AG10803 (cell line): ENCODE measurements around the gene ARID1A.

Source experiments
- DNase-seq: peaks from one replicate; pipeline ENCODE4 v3.0.0; 2010; ENCODE audit warnings: low read depth
- H3K4me3 ChIP-seq: 2 replicates; pipeline ENCODE4 v1.5.1; 2011; ENCODE audit warnings: mild to moderate bottlenecking, low read length, control low read depth
- TF ChIP-seq, protein P1 (sequence below): conservative IDR thresholded peaks from 2 replicates; pipeline ENCODE4 v1.5.1; 2011; ENCODE audit warnings: mild to moderate bottlenecking, low read length, control low read depth, inconsistent platforms

ARID1A gene

DNA sequence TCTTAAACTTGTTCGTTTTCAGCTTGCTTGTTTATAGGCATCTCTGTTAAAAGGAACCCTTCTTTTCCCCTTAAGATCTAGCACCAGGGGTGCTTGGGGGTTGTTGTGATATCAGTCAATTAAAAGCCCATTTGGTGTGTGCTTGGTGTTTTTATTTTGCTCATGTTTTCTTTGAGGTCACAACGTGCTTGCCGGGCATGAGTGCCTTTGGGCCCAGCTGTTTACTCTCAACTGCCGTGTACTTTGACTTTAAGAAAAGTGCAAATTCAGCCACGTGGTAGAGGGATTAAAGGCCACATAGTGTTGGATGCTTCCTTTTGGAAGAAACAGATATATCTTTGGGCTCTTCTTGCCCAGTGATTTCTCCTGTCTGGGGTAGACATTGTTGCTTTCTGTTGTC lies 10.5 kb downstream of the ARID1A start:
- H3K4me3 ChIP-seq, result no peak overlapping the region
- no peak for DNase-seq
- TF ChIP-seq, protein P1, sequence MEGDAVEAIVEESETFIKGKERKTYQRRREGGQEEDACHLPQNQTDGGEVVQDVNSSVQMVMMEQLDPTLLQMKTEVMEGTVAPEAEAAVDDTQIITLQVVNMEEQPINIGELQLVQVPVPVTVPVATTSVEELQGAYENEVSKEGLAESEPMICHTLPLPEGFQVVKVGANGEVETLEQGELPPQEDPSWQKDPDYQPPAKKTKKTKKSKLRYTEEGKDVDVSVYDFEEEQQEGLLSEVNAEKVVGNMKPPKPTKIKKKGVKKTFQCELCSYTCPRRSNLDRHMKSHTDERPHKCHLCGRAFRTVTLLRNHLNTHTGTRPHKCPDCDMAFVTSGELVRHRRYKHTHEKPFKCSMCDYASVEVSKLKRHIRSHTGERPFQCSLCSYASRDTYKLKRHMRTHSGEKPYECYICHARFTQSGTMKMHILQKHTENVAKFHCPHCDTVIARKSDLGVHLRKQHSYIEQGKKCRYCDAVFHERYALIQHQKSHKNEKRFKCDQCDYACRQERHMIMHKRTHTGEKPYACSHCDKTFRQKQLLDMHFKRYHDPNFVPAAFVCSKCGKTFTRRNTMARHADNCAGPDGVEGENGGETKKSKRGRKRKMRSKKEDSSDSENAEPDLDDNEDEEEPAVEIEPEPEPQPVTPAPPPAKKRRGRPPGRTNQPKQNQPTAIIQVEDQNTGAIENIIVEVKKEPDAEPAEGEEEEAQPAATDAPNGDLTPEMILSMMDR, result no peak

- DNase-seq, result no peak
- H3K4me3 ChIP-seq, result no peak overlapping the region
- TF ChIP-seq, protein P1, result no peak
Observed at GRCh38 chr1:26710811-26711210, 15.0 kb downstream of the ARID1A start.

GRCh38 chr1:26711777-26712176 lies 16.0 kb downstream of the ARID1A start:
- DNase-seq, result no peak
- H3K4me3 ChIP-seq, result no peak overlapping the region
- TF ChIP-seq, protein P1, result no peak

DNA sequence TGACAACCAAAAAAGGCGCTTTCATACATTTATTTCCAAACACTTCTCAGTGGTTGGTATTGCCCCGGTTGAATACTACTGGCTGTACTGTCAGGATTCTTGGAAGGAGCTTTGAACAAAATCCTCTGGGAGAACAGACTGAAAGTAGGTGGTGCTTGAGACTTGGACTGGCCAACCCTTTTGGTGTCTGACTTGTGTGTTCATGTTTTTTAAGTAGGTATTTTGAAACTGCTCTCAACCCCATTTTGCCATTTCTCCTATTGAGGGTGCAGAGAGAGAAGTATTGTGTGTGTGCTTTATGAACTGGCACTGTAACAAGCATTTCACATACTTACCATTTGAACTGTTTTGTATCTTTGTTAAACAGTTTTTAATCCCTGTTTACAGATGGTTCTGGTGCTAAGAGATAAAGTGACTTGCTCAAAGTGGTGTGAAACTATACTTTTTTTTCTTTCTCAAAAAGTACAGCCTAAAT lies 21.2 kb downstream of the ARID1A start:
- H3K4me3 ChIP-seq, result no peak overlapping the region
- TF ChIP-seq, protein P1, result no peak
- DNase-seq, result peak; percentile 66

GRCh38 chr1:26719205-26719604 lies 23.4 kb downstream of the ARID1A start:
- H3K4me3 ChIP-seq, result no peak overlapping the region
- no peak for DNase-seq
- TF ChIP-seq, protein P1, result peak; percentile 35

DNA sequence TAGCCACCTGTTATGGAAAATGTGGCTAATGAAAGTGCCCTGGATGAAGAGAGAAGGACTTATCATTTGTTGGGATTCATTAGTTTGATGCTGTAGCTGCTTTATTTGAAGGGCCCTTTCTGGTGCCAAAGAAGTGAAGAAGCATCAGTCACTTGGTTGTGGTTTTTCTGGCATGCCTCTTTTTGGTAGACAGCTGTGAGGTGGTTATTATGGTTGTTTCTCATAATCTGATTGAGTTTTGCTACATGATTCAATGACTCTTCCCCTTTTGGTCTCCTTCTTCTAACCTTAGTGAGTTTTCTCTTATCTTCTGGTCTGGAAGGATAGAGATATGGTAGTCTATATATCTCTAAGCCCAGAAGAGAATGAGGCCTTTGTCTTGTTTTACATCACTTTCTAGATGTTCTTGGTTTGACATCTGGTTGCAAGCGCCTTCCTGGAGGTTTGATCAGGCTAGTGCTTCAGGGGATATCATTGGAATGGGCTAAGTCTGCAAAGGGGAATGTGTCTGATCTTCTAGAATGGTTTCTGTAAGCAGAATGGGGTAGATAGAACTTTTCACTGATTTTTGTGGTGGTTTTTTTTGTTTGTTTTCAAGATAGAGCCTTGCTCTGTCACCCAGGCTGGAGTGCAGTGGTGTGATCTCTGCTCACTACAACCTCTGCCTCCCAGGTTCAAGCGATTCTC lies 26.0 kb downstream of the ARID1A start:
- no peak overlapping the region for H3K4me3 ChIP-seq
- TF ChIP-seq, protein P1, result no peak
- DNase-seq, result no peak
